WTC11 (cell line): ENCODE data around the gene TTC24. TPM values are rescaled to one million over a fixed set of nuclear protein-coding genes. Genes with fewer than 3 reads are reported as not detected.

Experiments used
- ARID4B ChIP-seq: sonication (generic); formaldehyde crosslinking; IDR thresholded peaks from 2 replicates; pipeline ENCODE4 v1.8.0; 2023; ENCODE audit warnings: missing genetic modification reagents, mild to moderate bottlenecking, borderline replicate concordance
- E2F4 ChIP-seq: sonication (generic); formaldehyde crosslinking; IDR thresholded peaks from 2 replicates; pipeline ENCODE4 v1.8.1; 2022; ENCODE audit warnings: low read depth, mild to moderate bottlenecking, moderate library complexity, missing genetic modification reagents, borderline replicate concordance
- E2F5 ChIP-seq: sonication (generic); formaldehyde crosslinking; IDR thresholded peaks from 2 replicates; pipeline ENCODE4 v1.8.1; 2022; ENCODE audit warnings: mild to moderate bottlenecking, moderate library complexity, missing genetic modification reagents
- ERG ChIP-seq: fragments of 250-450 bp; sonication (Bioruptor Pico); IDR thresholded peaks from 2 replicates; pipeline ENCODE4 v1.8.0; 2021; ENCODE audit warnings: mild to moderate bottlenecking
- FOXP4 ChIP-seq: sonication (generic); formaldehyde crosslinking; IDR thresholded peaks from 2 replicates; pipeline ENCODE4 v1.8.0; 2022; ENCODE audit warnings: mild to moderate bottlenecking, missing genetic modification reagents
- IRF1 ChIP-seq: sonication (generic); formaldehyde crosslinking; IDR thresholded peaks from 2 replicates; pipeline ENCODE4 v1.8.0; 2023; ENCODE audit warnings: missing genetic modification reagents
- OVOL2 ChIP-seq: fragments of 250-450 bp; sonication (Bioruptor Pico); IDR thresholded peaks from 2 replicates; pipeline ENCODE4 v1.9.0; 2021; ENCODE audit warnings: mild to moderate bottlenecking, borderline replicate concordance
- PRDM15 ChIP-seq: sonication (generic); formaldehyde crosslinking; IDR thresholded peaks from 2 replicates; pipeline ENCODE4 v1.8.0; 2022; ENCODE audit warnings: missing genetic modification reagents
- PREB ChIP-seq: sonication (generic); formaldehyde crosslinking; IDR thresholded peaks from 2 replicates; pipeline ENCODE4 v1.8.1; 2022; ENCODE audit warnings: mild to moderate bottlenecking, missing genetic modification reagents, moderate library complexity, borderline replicate concordance
- SMAD3 ChIP-seq: sonication (generic); formaldehyde crosslinking; IDR thresholded peaks from 2 replicates; pipeline ENCODE4 v1.8.0; 2022; ENCODE audit warnings: missing genetic modification reagents, mild to moderate bottlenecking, borderline replicate concordance
- SOX15 ChIP-seq: fragments of 250-450 bp; sonication (Bioruptor Pico); IDR thresholded peaks from 2 replicates; pipeline ENCODE4 v1.9.0; 2021; ENCODE audit warnings: mild to moderate bottlenecking
- SP1 ChIP-seq: sonication (generic); formaldehyde crosslinking; conservative IDR thresholded peaks from 2 replicates; pipeline ENCODE4 v1.8.1; 2022; ENCODE audit warnings: missing genetic modification reagents
- USF1 ChIP-seq: sonication (generic); formaldehyde crosslinking; IDR thresholded peaks from 2 replicates; pipeline ENCODE4 v1.8.0; 2022; ENCODE audit warnings: mild to moderate bottlenecking, missing genetic modification reagents
- USF2 ChIP-seq: sonication (generic); formaldehyde crosslinking; IDR thresholded peaks from 2 replicates; pipeline ENCODE4 v1.8.1; 2023; ENCODE audit warnings: mild to moderate bottlenecking, missing genetic modification reagents, moderate library complexity
- ZBTB21 ChIP-seq: sonication (generic); formaldehyde crosslinking; IDR thresholded peaks from 2 replicates; pipeline ENCODE4 v1.8.1; 2023; ENCODE audit warnings: mild to moderate bottlenecking, missing genetic modification reagents, borderline replicate concordance
- ZBTB43 ChIP-seq: sonication (generic); formaldehyde crosslinking; IDR thresholded peaks from 2 replicates; pipeline ENCODE4 v1.8.1; 2023; ENCODE audit warnings: mild to moderate bottlenecking, missing genetic modification reagents
- total RNA-seq: library from RNA; stranded (reverse); gene quantifications from 3 replicates; pipeline ENCODE4 v1.2.3, GENCODE V29; 2021

The TTC24 gene
- total RNA-seq, 1 experiment from 2014 or later, result 0.20 TPM

- TF ChIP-seq ERG (peak; percentile 64; the same call in 1 of the 2 replicates), SMAD3 (CRISPR knock-in tag) (no peak), ZBTB21 (CRISPR knock-in tag) (no peak), SOX15 (CRISPR knock-in tag) (no peak), FOXP4 (CRISPR knock-in tag) (no peak), OVOL2 (CRISPR knock-in tag) (no peak), E2F5 (CRISPR knock-in tag) (no peak), ZBTB43 (CRISPR knock-in tag) (no peak), E2F4 (no peak), SP1 (CRISPR knock-in tag) (peak; percentile 73), IRF1 (CRISPR knock-in tag) (no peak), USF1 (CRISPR knock-in tag) (peak; percentile 59; the same call in 1 of the 2 replicates), USF2 (CRISPR knock-in tag) (peak; percentile 19; the same call in 1 of the 2 replicates), ARID4B (CRISPR knock-in tag) (peak; percentile 89; the same call in 1 of the 2 replicates), PRDM15 (CRISPR knock-in tag) (peak; percentile 90), PREB (CRISPR knock-in tag) (no peak)
These were observed 12.1 kb downstream of the TTC24 start, which contains the start of gene NAXE (continued) for GRCh38 chr1:156591432-156592157.
